COLO668 (cell line): ENCODE results near the gene DAD1.
A peak's percentile ranks its signal among the peaks of the same experiment; 100 is the strongest.
"Not testable (repeated sequence)": the region's sequence is repeated elsewhere in the genome, so short reads cannot be mapped to it uniquely, and the experiment has no call there.

ENCODE experiments used
- DNase-seq: peaks from one replicate; lab custom pipeline; 2025; ENCODE audit not compliant: unreplicated experiment; lab: John Stamatoyannopoulos, UW

The DAD1 gene

GRCh38 chr14:22589096-22589839, at the start of gene DAD1:
TSS of gene DAD1 (minus strand) at chr14:22589224. CDS start at chr14:22589157, 67 bp downstream.
- DNase-seq: peak; percentile 99

GRCh38 chr14:22635980-22636379, 47.0 kb upstream of the DAD1 start:
- DNase-seq: not testable (repeated sequence)

- no peak for DNase-seq
Measured at GRCh38 chr14:22634233-22634900, 45.3 kb upstream of the DAD1 start.

GRCh38 chr14:22630486-22630885, 41.5 kb upstream of the DAD1 start:
- DNase-seq: no peak

- no peak for DNase-seq
Measured at GRCh38 chr14:22630066-22630465, 41.0 kb upstream of the DAD1 start.

- DNase-seq: no peak
Measured at GRCh38 chr14:22629361-22629760, 40.3 kb upstream of the DAD1 start.

- DNase-seq: no peak
Measured at GRCh38 chr14:22627506-22628263, 38.7 kb upstream of the DAD1 start.

- no peak for DNase-seq
Measured at GRCh38 chr14:22626590-22626989, 37.6 kb upstream of the DAD1 start.

GRCh38 chr14:22623047-22623446, 34.0 kb upstream of the DAD1 start:
- DNase-seq: no peak

- DNase-seq: no peak
Measured at GRCh38 chr14:22622255-22622654, 33.2 kb upstream of the DAD1 start.

- not testable (repeated sequence) for DNase-seq
Measured at GRCh38 chr14:22615765-22616164, 26.7 kb upstream of the DAD1 start.

GRCh38 chr14:22614240-22614799, 25.3 kb upstream of the DAD1 start:
- DNase-seq: no peak

GRCh38 chr14:22613736-22614239, 24.8 kb upstream of the DAD1 start:
- DNase-seq: no peak

GRCh38 chr14:22613106-22613695, 24.2 kb upstream of the DAD1 start:
- no peak for DNase-seq

- DNase-seq: no peak
Measured at GRCh38 chr14:22610931-22611330, 21.9 kb upstream of the DAD1 start.

GRCh38 chr14:22607291-22607690, 18.3 kb upstream of the DAD1 start:
- DNase-seq: no peak

- DNase-seq: peak; percentile 13
Measured at GRCh38 chr14:22606380-22606779, 17.4 kb upstream of the DAD1 start.

- DNase-seq: no peak
Measured at GRCh38 chr14:22602862-22603261, 13.8 kb upstream of the DAD1 start.

- no peak for DNase-seq
Measured at GRCh38 chr14:22601996-22602395, 13.0 kb upstream of the DAD1 start.

GRCh38 chr14:22601456-22601855, 12.4 kb upstream of the DAD1 start:
- no peak for DNase-seq

- no peak for DNase-seq
Measured at GRCh38 chr14:22600027-22600426, 11.0 kb upstream of the DAD1 start.
